ENCODE data around the gene GRM8. TPM values are rescaled to one million over a fixed set of nuclear protein-coding genes. Genes with fewer than 3 reads are reported as not detected.
"Not testable (repeated sequence)": the region's sequence is repeated elsewhere in the genome, so short reads cannot be mapped to it uniquely, and the experiment has no call there.

The GRM8 gene
- total RNA-seq, 4 donors from 2014 or later: not detected

DNA sequence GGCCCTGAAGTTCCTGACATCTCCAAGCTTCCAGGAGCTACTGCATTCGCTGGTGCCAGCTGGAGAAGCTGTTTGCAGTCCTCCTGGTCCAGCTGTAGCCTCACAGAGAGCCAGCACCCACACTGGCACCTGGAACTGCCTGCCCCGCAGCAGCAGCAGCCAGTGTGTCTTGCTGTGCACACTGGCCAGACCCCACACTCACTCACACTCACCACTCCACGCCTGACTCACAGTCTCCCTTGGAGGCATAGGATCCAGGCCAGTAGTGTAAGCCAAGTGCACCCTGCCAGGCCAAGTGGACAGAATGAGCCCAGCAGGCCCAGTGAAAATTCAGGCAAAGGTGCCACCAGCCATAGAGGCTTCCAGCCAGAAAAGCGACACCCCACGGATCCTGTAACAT is 566.3 kb downstream of the GRM8 start:
- no peak for DNase-seq (ENCODE audit: low spot score in 2 of 2)
- 77% methylated on average over 3 of the region's 5 CpGs for WGBS
- no peaks in the 10 kb centered on the region for H3K36me3 ChIP-seq
- H3K27ac ChIP-seq: no peak overlapping the region
- no peaks in the 10 kb centered on the region for H3K4me1 ChIP-seq
- H3K9me3 ChIP-seq: peaks cover 10% of the 10 kb centered on the region
- TF ChIP-seq, protein P1, sequence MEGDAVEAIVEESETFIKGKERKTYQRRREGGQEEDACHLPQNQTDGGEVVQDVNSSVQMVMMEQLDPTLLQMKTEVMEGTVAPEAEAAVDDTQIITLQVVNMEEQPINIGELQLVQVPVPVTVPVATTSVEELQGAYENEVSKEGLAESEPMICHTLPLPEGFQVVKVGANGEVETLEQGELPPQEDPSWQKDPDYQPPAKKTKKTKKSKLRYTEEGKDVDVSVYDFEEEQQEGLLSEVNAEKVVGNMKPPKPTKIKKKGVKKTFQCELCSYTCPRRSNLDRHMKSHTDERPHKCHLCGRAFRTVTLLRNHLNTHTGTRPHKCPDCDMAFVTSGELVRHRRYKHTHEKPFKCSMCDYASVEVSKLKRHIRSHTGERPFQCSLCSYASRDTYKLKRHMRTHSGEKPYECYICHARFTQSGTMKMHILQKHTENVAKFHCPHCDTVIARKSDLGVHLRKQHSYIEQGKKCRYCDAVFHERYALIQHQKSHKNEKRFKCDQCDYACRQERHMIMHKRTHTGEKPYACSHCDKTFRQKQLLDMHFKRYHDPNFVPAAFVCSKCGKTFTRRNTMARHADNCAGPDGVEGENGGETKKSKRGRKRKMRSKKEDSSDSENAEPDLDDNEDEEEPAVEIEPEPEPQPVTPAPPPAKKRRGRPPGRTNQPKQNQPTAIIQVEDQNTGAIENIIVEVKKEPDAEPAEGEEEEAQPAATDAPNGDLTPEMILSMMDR (IDR thresholded peaks at IDR 0.05): no peak
- TF ChIP-seq POLR2A (IDR thresholded peaks at IDR 0.05) (no peak), EP300 (IDR thresholded peaks at IDR 0.05) (no peak), POLR2AphosphoS5 (IDR thresholded peaks at IDR 0.05) (no peak)
- no peaks in the 10 kb centered on the region for H3K27me3 ChIP-seq
- no peak overlapping the region for H3K4me3 ChIP-seq

DNA sequence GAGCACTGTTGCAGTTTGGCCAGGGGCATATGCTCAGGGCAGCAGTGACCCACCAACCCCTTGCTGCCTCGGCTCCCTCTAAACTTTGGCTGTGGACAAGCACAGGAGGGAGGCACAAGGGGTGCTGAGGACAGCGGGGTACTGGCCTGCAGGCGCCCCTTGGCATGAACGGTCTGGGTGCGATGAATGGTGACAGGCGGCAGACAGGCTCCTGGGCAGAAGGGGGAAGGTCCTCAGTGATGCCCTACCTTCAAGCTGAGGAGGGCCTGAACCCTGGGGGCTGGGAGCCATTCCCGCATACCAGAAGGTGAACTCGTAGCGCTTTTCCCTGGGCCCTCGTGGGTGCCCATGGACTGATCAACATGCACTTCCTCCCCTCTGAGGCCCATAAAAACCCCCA is 567.1 kb downstream of the GRM8 start:
- Histone ChIP-seq H3K27me3 (no peaks in the 10 kb centered on the region), H3K36me3 (no peaks in the 10 kb centered on the region), H3K4me1 (no peaks in the 10 kb centered on the region), H3K4me3 (no peak overlapping the region), H3K9me3 (peaks cover 10% of the 10 kb centered on the region), H3K27ac (no peak overlapping the region)
- WGBS: 91% methylated on average over 10 of the region's 10 CpGs
- DNase-seq (ENCODE audit: low spot score in 2 of 2): no peak
- TF ChIP-seq EP300 (IDR thresholded peaks at IDR 0.05) (no peak), POLR2AphosphoS5 (IDR thresholded peaks at IDR 0.05) (no peak), POLR2A (IDR thresholded peaks at IDR 0.05) (no peak)
- TF ChIP-seq, protein P1 (IDR thresholded peaks at IDR 0.05): no peak

DNA sequence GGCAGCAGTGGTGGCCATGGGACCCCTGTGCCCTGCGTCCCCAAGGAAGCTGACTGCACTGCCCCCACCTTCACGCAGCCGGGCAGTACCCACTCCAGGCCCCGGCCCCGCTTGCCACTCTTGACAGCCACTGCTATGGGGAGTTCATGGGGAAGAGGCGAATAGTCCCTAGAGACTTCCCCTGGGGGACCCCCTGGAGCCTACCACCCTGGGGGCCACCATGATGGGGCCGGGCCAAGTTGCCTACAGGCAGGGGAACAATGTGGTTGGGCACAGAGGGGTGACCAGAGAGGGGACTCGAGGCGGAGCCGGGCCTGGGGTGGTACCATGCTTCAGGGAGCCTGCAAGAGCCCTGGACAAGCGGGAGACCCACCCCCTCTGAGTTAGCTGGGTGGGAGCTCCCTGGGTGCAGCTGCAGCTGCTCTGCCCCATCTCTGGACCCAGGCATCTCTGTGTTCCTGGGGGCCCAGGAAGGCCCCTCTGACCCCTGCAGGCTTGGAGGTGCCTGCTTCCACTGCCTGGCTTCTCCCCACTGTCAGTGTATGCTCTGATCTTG is 567.6 kb downstream of the GRM8 start:
- WGBS: 92% methylated on average over 7 of the region's 11 CpGs

DNA sequence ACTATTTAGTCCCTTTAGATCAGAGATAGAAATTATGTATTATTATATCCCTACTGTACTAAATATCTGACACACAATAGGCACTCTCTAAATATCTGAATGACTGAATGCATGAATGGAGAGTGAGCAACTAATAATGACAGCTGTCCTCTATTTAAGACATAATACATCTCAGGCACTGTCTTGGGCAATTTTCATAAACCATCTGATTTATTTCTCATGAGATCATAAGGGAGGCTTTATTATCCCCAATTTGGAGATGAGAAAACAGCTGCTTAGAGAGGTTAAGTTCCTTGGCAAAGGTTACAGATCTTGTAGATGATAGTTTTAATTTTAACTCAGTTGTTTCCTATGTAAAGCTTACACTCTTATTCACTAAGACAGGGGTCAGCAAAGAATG is 570.6 kb downstream of the GRM8 start:
- Histone ChIP-seq H3K4me1 (no peaks in the 10 kb centered on the region), H3K27me3 (no peaks in the 10 kb centered on the region), H3K9me3 (peaks cover 4% of the 10 kb centered on the region), H3K27ac (no peak overlapping the region), H3K36me3 (no peaks in the 10 kb centered on the region), H3K4me3 (no peak overlapping the region)
- no peak for DNase-seq (ENCODE audit: low spot score in 2 of 2)
- TF ChIP-seq, protein P1 (IDR thresholded peaks at IDR 0.05): no peak
- no peak for TF ChIP-seq POLR2A (IDR thresholded peaks at IDR 0.05)
- TF ChIP-seq EP300 (IDR thresholded peaks at IDR 0.05): no peak
- no peak for TF ChIP-seq POLR2AphosphoS5 (IDR thresholded peaks at IDR 0.05)

More for the DNA sequence above, 567.6 kb downstream of the GRM8 start:
- Histone ChIP-seq H3K4me3 (no peak overlapping the region), H3K27ac (no peak overlapping the region), H3K9me3 (peaks cover 6% of the 10 kb centered on the region), H3K27me3 (no peaks in the 10 kb centered on the region), H3K36me3 (no peaks in the 10 kb centered on the region), H3K4me1 (no peaks in the 10 kb centered on the region)
- DNase-seq (ENCODE audit: low spot score in 2 of 2): no peak
- TF ChIP-seq POLR2A (IDR thresholded peaks at IDR 0.05): no peak
- TF ChIP-seq, protein P1 (IDR thresholded peaks at IDR 0.05): no peak
- TF ChIP-seq POLR2AphosphoS5 (IDR thresholded peaks at IDR 0.05): no peak
- no peak for TF ChIP-seq EP300 (IDR thresholded peaks at IDR 0.05)

DNA sequence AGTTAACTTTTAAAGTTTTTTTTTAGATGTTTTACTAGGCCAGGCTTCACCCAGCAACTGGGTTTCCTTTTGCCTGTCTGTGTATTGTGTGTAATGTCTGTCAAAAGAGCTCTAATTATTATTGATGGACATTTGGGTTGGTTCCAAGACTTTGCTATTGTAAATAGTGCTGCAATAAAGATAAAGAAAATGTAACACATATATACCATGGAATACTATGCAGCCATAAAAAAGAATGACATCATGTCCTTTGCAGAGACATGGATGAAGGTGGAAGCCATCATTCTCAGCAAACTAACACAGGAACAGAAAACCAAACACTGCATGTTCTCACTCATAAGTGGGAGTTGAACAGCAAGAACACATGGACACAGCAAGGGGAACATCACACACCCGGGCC is 584.0 kb downstream of the GRM8 start:
- H3K27ac ChIP-seq; H3K4me3 ChIP-seq; H3K27me3 ChIP-seq; H3K36me3 ChIP-seq; H3K4me1 ChIP-seq; H3K9me3 ChIP-seq; DNase-seq (ENCODE audit: low spot score in 2 of 2): not testable (repeated sequence)
- WGBS: 88% methylated on average over 1 of the region's 1 CpG

DNA sequence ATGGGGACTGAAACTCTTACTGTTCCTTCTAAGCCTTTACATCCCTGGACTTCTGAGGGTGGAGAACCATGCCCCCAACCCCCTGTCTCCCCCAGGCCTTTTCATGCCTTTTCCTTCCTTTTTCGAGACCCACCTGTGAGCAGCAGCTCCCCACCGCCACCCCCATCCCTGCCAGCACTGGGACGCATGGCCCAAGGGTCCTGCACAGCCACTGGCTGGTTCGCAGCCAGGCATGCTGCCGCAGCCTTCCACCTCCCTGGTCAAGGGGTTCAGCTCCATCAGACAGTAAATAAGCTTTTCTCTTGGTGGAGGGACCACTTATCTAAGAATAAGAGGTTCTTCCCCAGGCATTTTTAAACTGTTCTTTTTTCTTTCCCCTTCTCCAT is 584.4 kb downstream of the GRM8 start:
- H3K27ac ChIP-seq: no peak overlapping the region
- no peak for TF ChIP-seq EP300 (IDR thresholded peaks at IDR 0.05)
- no peak for TF ChIP-seq POLR2A (IDR thresholded peaks at IDR 0.05)
- no peak for TF ChIP-seq POLR2AphosphoS5 (IDR thresholded peaks at IDR 0.05)
- TF ChIP-seq, protein P1 (IDR thresholded peaks at IDR 0.05): no peak
- no peaks in the 10 kb centered on the region for H3K36me3 ChIP-seq
- no peaks in the 10 kb centered on the region for H3K9me3 ChIP-seq
- H3K4me3 ChIP-seq: no peak overlapping the region
- no peaks in the 10 kb centered on the region for H3K4me1 ChIP-seq
- WGBS: 87% methylated on average over 5 of the region's 5 CpGs
- no peaks in the 10 kb centered on the region for H3K27me3 ChIP-seq
- no peak for DNase-seq (ENCODE audit: low spot score in 2 of 2)

Data from suprapubic skin (tissue), 4 donors.